ENCODE data around the gene SCGB2B2. TPM values are rescaled to one million over a fixed set of nuclear protein-coding genes. Genes with fewer than 3 reads are reported as not detected.

Gene SCGB2B2
- total and polyA plus RNA-seq, 2 of the 4 experiments (the other 2 are of a cell fraction) = not detected

DNA sequence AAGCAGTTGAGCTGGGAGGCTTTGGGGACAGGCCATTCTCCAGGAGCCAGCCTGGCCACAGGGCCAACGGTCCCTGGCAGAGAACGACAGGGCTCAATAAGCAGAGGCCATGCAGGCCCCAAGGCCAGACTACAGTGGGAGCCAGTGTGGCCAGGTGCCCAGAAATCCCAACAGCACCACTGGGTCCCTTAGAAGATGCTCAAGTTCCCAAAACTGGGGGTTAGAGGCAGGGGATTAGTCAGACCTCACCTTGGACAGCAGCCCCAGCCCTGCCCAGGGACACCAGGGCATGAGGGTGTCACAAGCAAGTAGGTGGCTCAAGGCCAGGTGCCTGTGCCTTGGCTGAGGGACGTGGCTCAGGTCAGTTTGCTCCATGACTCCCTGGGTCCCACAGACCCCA is 12.8 kb downstream of the SCGB2B2 start:
- Histone ChIP-seq H2AK9ac (replicated peaks; ENCODE audit: low read depth, low read length, poor library complexity) (no peak overlapping the region), H2BK120ac (ENCODE audit: low read depth, low read length) (no peak overlapping the region), H3K14ac (replicated peaks; ENCODE audit: low read depth, low read length) (no peak overlapping the region), H3K56ac (ENCODE audit: extremely low read depth, insufficient read depth, low read length) (no peak overlapping the region), H2AK5ac (ENCODE audit: low read depth, low read length) (no peak overlapping the region), H2BK20ac (ENCODE audit: low read depth, low read length) (no peak overlapping the region), H3K79me1 (ENCODE audit: low read depth in 1 of 2, low read length in 2 of 2) (no peaks in the 10 kb centered on the region), H4K91ac (ENCODE audit: insufficient read depth, low read depth, low read length) (no peak overlapping the region), H3K4ac (ENCODE audit: low read depth, low read length) (no peak overlapping the region), H3K9ac (ENCODE audit: low read depth, low read length) (no peak overlapping the region), H3K18ac (ENCODE audit: low read depth, low read length) (no peak overlapping the region), H4K5ac (ENCODE audit: low read depth, low read length) (no peak overlapping the region), H3K36me3 (ENCODE audit: control insufficient read depth, insufficient read depth, low read length) (no peaks in the 10 kb centered on the region), H2AFZ (replicated peaks; ENCODE audit: low read length, poor library complexity) (no peak overlapping the region), H4K20me1 (ENCODE audit: insufficient read depth, low read length) (no peaks in the 10 kb centered on the region), H2BK15ac (ENCODE audit: low read depth, low read length) (no peak overlapping the region), H2BK5ac (ENCODE audit: low read depth, low read length, poor library complexity, severe bottlenecking) (no peak overlapping the region), H3K4me2 (ENCODE audit: low read depth, low read length) (no peak overlapping the region), H4K8ac (ENCODE audit: low read depth in 2 of 2, low read length in 2 of 2) (no peak overlapping the region), H3K9me1 (ENCODE audit: insufficient read depth, low read length) (no peaks in the 10 kb centered on the region), H3K23ac (ENCODE audit: low read depth, low read length) (no peak overlapping the region), H3K27ac (ENCODE audit: insufficient read depth, low read length) (no peak overlapping the region), H3K4me3 (ENCODE audit: insufficient read depth, low read depth, low read length) (no peak overlapping the region), H3K4me1 (ENCODE audit: control insufficient read depth, insufficient read depth, low read length) (peaks cover 5% of the 10 kb centered on the region), H3K27me3 (ENCODE audit: control insufficient read depth, insufficient read depth, low read length) (no peaks in the 10 kb centered on the region), H3K9me3 (ENCODE audit: control insufficient read depth, insufficient read depth, low read length) (no peaks in the 10 kb centered on the region)
- in situ Hi-C loops (cut with MboI; ENCODE audit: low sequenced_read_pairs) = no loop called here
- BruUV-seq (replicated peaks) = no TSS peak
- 47% methylated on average over 2 of the region's 3 CpGs; no CpG with 5 or more reads in 1 of the 2 experiments for WGBS, 2 experiments (ENCODE audit: extremely low coverage in 2 of 2, insufficient read length in 1 of 2)
- intact Hi-C loops (cut with micrococcal nuclease) = no loop called here
- ATAC-seq (ENCODE audit: low read depth) (no peak), DNase-seq (no peak)
- dilution Hi-C loops (cut with HindIII; ENCODE audit: low sequenced_read_pairs, unreplicated experiment) = no loop called here
- ChIA-PET POLR2A (ENCODE audit: unreplicated experiment) (no interaction called here), CTCF (no interaction called here)
- no peak for TF ChIP-seq CEBPB (IDR thresholded peaks at IDR 0.05; ENCODE audit: low read depth, low read length)
- TF ChIP-seq RAD21 (IDR thresholded peaks at IDR 0.05; ENCODE audit: low read length) = no peak
- no peak for TF ChIP-seq CHD1 (IDR thresholded peaks at IDR 0.05; ENCODE audit: low read depth, low read length)
- TF ChIP-seq MAFK (IDR thresholded peaks at IDR 0.05; ENCODE audit: low read depth, low read length) = no peak
- TF ChIP-seq, protein P1, sequence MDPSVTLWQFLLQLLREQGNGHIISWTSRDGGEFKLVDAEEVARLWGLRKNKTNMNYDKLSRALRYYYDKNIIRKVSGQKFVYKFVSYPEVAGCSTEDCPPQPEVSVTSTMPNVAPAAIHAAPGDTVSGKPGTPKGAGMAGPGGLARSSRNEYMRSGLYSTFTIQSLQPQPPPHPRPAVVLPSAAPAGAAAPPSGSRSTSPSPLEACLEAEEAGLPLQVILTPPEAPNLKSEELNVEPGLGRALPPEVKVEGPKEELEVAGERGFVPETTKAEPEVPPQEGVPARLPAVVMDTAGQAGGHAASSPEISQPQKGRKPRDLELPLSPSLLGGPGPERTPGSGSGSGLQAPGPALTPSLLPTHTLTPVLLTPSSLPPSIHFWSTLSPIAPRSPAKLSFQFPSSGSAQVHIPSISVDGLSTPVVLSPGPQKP (IDR thresholded peaks at IDR 0.05; ENCODE audit: borderline replicate concordance, low read depth, low read length) = no peak

All from IMR-90 (cell line).